Measurements from ENCODE around the gene DNAJC22. TPM values are rescaled to one million over a fixed set of nuclear protein-coding genes. Genes with fewer than 3 reads are reported as not detected.

The DNAJC22 gene
- total RNA-seq, result 0.16 and 0.94 TPM in 2 replicates

GRCh38 chr12:49346659-49347310 lies at the start of gene DNAJC22:
Gene DNAJC22, plus strand, starts transcription at chr12:49346888. Its CDS starts 1,985 bp downstream, at chr12:49348873.

DNA sequence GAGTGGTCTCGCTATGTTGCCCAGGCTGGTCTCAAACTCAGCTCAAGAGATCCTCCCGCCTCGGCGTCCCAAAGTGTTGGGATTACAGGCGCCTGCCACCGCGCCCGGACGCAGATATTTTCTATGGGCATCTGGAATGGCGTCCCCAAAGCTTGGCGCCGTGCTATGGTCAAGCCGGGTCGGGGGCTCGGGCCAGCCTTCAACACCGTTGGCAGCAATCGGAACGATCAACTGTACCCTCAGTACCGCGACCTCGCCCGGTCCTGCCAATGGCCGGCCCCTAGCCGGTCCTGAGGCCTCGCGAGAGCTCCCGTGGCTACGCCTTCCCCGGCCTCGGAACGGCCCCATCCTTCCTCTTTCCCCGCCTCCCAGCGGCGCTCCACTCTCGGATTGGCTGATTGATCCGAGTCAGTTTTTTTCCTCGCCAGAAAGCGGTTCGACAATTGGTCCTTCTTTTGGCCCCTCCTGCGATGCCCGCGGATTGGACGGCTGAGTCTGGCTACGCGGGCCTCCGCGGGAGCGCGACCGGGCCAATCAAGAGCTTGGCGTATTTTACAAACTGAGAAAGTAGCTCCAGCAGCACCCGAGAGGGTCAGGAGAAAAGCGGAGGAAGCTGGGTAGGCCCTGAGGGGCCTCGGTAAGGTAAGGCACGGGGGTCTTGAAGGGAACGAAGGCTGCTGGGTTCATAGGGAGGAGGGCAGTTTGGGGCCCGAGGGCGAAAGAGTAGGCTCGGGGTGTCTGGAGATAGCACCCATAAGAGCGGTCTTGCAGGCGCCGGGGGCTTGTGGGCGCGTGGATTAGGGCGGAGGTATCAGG lies 23.8 kb upstream of the DNAJC22 start, which contains the start of gene TROAP:
Gene TROAP (plus strand): TSS at position 548 of the 816 bp plus-strand sequence. CDS start 354 bp downstream, outside the sequence.

GRCh38 chr12:49336645-49337584 lies 9.8 kb upstream of the DNAJC22 start, which contains the start of gene C1QL4:
Gene C1QL4, minus strand, starts transcription at chr12:49337188. Its CDS starts 711 bp downstream, at chr12:49336477.

DNA sequence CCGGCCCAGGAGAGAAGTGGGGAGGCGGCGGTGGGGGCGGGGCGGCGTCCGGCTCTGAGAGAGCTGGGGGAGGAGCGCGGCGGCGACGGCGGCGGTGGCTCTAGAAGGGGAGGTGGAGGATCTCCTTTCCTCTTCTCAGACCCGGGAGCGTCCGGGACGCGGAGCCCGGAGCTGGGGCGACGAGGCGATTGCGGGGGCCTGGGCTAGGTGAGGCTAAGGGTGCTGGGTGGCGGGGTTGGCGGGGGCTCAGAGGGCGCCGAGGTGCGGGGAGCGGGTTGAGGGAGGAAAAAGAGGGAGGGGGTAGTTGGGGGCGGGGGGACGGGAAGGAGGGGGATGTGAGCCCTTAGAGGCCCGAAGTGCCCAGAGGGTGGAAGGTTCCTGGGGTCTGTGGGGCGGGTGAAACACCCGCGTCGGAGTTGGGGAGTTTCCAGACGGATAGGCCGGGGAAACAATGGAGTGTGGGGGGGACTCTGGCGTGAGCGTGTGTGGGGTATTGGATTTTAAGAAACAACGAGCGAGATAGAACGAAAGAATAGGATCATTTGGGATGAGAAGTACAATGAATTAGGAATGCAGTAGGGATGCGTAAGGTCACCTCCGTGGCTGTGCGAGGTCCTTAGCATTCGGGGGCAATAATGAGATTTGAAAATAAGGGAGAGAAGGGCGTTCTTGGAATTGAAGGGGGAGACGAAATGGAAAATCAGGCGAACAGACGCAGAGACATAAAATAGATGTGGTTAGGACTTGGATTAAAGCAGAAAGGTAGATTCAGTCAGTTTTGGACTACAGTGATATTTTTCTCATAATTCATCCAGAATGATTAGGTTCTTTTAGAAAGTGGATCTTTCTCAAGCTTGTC lies 20.9 kb downstream of the DNAJC22 start, which contains the start of gene SPATS2:
Gene SPATS2 (plus strand): TSS at position 82 of the 859 bp plus-strand sequence. CDS start 93,551 bp downstream, outside the sequence.

Other genes with a start within 250 kb of the DNAJC22 start
- gene LMBR1L, start 236.0 kb upstream of the DNAJC22 start, total RNA-seq, result 85.2 and 85.6 TPM in 2 replicates
- gene TUBA1B, start 215.5 kb upstream of the DNAJC22 start, total RNA-seq, result 1,335 and 1,512 TPM in 2 replicates
- gene TUBA1A, start 157.8 kb upstream of the DNAJC22 start, total RNA-seq, result 608 and 1,094 TPM in 2 replicates
- 160 and 163 TPM in 2 replicates for gene TUBA1C, start 81.8 kb upstream of the DNAJC22 start, total RNA-seq
- not detected in 2 replicates for gene PRPH, start 51.7 kb upstream of the DNAJC22 start, total RNA-seq
- gene TROAP, start 23.6 kb upstream of the DNAJC22 start, total RNA-seq, result 5.3 and 12.5 TPM in 2 replicates
- gene C1QL4, start 9.7 kb upstream of the DNAJC22 start, total RNA-seq, result under 0.01 TPM in 1 of 2 replicates, not detected in the other
- gene SPATS2, start 20.6 kb downstream of the DNAJC22 start, total RNA-seq, result 20.2 and 31.6 TPM in 2 replicates
- 0.06 TPM in 1 of 2 replicates, not detected in the other for gene KCNH3, start 192.1 kb downstream of the DNAJC22 start, total RNA-seq
- 52.9 and 55.5 TPM in 2 replicates for gene MCRS1, start 221.3 kb downstream of the DNAJC22 start, total RNA-seq